Tibial artery (tissue), 4 donors: ENCODE results near the gene SORCS1.

Source experiments
- DNase-seq, 2 donors: peaks; one replicate each; pipeline ENCODE4 v3.0.0-alpha.2; 2019
- H3K27ac ChIP-seq, 2 donors: fragments of 200-600 bp; sonication (generic) in 1 of 2; 1 replicate in 1 of 2; 2 replicates in 1 of 2; pipeline ENCODE4 v1.5.1; 2018 to 2019; ENCODE audit warnings: mild to moderate bottlenecking in 1 of 2
- H3K27me3 ChIP-seq, 2 donors: fragments of 200-600 bp; sonication (generic) in 1 of 2; one replicate each; pipeline versions ENCODE4 v1.5.1 to v1.6.0; 2016 to 2019
- H3K36me3 ChIP-seq, 3 donors: fragments of 200-600 bp; sonication (generic) in 2 of 3; one replicate each; pipeline ENCODE4 v1.5.1; 2016 to 2019; ENCODE audit warnings: mild to moderate bottlenecking in 2 of 3
- H3K4me1 ChIP-seq, 4 donors: fragments of 200-600 bp; sonication (generic) in 2 of 4; 1 replicate in 3 of 4; 2 replicates in 1 of 4; pipeline ENCODE4 v1.5.1; 2016 to 2019
- H3K4me3 ChIP-seq, 2 donors: fragments of 200-600 bp; sonication (generic) in 1 of 2; 1 replicate in 1 of 2; 2 replicates in 1 of 2; pipeline ENCODE4 v1.5.1; 2018 to 2019; ENCODE audit warnings: mild to moderate bottlenecking in 2 of 2
- H3K9me3 ChIP-seq, 3 donors: fragments of 200-600 bp; sonication (generic) in 1 of 3; one replicate each; pipeline ENCODE4 v1.5.1; 2016 to 2019
- CTCF ChIP-seq, 2 experiments: fragments of 200-600 bp in 1 of 2; fragments of 450-650 bp in 1 of 2; IDR thresholded peaks; one replicate each; pipeline ENCODE4 v1.5.1; 2017 to 2019; ENCODE audit warnings: antibody characterized with exemption in 2 of 2, mild to moderate bottlenecking in 1 of 2, moderate library complexity in 1 of 2
- intact Hi-C: fragments of 100-400 bp; cut with DNase I; formaldehyde crosslinking; loops from one replicate; pipeline ENCODE4 v1.15.0; 2023; ENCODE audit warnings: low total_unique reads

The SORCS1 gene

GRCh38 chr10:107043461-107043860 is 121.0 kb downstream of the SORCS1 start:
- TF ChIP-seq CTCF (IDR thresholded peaks at IDR 0.05) = no peak
- DNase-seq = no peak
- Histone ChIP-seq H3K27me3 (no peaks in the 10 kb centered on the region), H3K4me3 (no peak overlapping the region), H3K27ac (no peak overlapping the region), H3K36me3 (no peaks in the 10 kb centered on the region), H3K4me1 (no peaks in the 10 kb centered on the region), H3K9me3 (no peaks in the 10 kb centered on the region)
- intact Hi-C loops = no loop called here

GRCh38 chr10:107037192-107038122 is 127.0 kb downstream of the SORCS1 start:
- no peak for DNase-seq
- H3K9me3 ChIP-seq = no peaks in the 10 kb centered on the region
- H3K27me3 ChIP-seq = no peaks in the 10 kb centered on the region
- TF ChIP-seq CTCF (IDR thresholded peaks at IDR 0.05) = no peak
- H3K4me1 ChIP-seq = no peaks in the 10 kb centered on the region
- no peaks in the 10 kb centered on the region for H3K36me3 ChIP-seq
- no peak overlapping the region for H3K27ac ChIP-seq
- H3K4me3 ChIP-seq = no peak overlapping the region
- intact Hi-C loops = no loop called here

GRCh38 chr10:107033799-107034422 is 130.6 kb downstream of the SORCS1 start:
- Histone ChIP-seq H3K27me3 (no peaks in the 10 kb centered on the region), H3K4me1 (no peaks in the 10 kb centered on the region), H3K36me3 (no peaks in the 10 kb centered on the region), H3K9me3 (no peaks in the 10 kb centered on the region), H3K27ac (no peak overlapping the region), H3K4me3 (no peak overlapping the region)
- no peak for DNase-seq
- intact Hi-C loops = no loop called here
- no peak for TF ChIP-seq CTCF (IDR thresholded peaks at IDR 0.05)

- Histone ChIP-seq H3K4me3 (no peak overlapping the region), H3K4me1 (no peaks in the 10 kb centered on the region), H3K36me3 (no peaks in the 10 kb centered on the region), H3K27me3 (no peaks in the 10 kb centered on the region), H3K27ac (no peak overlapping the region), H3K9me3 (no peaks in the 10 kb centered on the region)
- no peak for DNase-seq
- TF ChIP-seq CTCF (IDR thresholded peaks at IDR 0.05) = no peak
- intact Hi-C loops = no loop called here
Measured at GRCh38 chr10:107032700-107033401, 131.7 kb downstream of the SORCS1 start.

GRCh38 chr10:107031931-107032699 is 132.4 kb downstream of the SORCS1 start:
- Histone ChIP-seq H3K4me1 (no peaks in the 10 kb centered on the region), H3K27me3 (no peaks in the 10 kb centered on the region), H3K36me3 (no peaks in the 10 kb centered on the region), H3K27ac (no peak overlapping the region), H3K9me3 (no peaks in the 10 kb centered on the region), H3K4me3 (no peak overlapping the region)
- TF ChIP-seq CTCF (IDR thresholded peaks at IDR 0.05) = no peak
- no peak for DNase-seq
- intact Hi-C loops = no loop called here
